Measurements from ENCODE around the gene TPCN1.

TPCN1 gene

GRCh38 chr12:113330505-113330904 is 109.2 kb downstream of the TPCN1 start:
- no peaks in the 10 kb centered on the region for H3K27me3 ChIP-seq (ENCODE audit: control insufficient read depth in 2 of 2, insufficient read depth in 2 of 2, low read length in 2 of 2)
- H3K4me1 ChIP-seq (ENCODE audit: control insufficient read depth in 2 of 2, insufficient read depth in 2 of 2, low read length in 2 of 2): peaks cover 9 to 16% of the 10 kb centered on the region in 2 donors
- H3K4me3 ChIP-seq (ENCODE audit: low read length in 2 of 2): no peak overlapping the region
- H3K27ac ChIP-seq (ENCODE audit: low read depth in 2 of 2, low read length in 2 of 2): no peak overlapping the region
- H3K9me3 ChIP-seq (ENCODE audit: control insufficient read depth in 2 of 2, low read length in 2 of 2): no peaks in the 10 kb centered on the region
- H3K36me3 ChIP-seq (ENCODE audit: control insufficient read depth in 2 of 2, insufficient read depth in 2 of 2, low read length in 2 of 2): peaks cover 21 to 22% of the 10 kb centered on the region in 2 donors
- H3K9ac ChIP-seq (ENCODE audit: low read depth in 1 of 2, low read length in 2 of 2): no peak overlapping the region

GRCh38 chr12:113332688-113333417 is 111.6 kb downstream of the TPCN1 start:
- peaks cover 9 to 14% of the 10 kb centered on the region in 2 donors for H3K4me1 ChIP-seq (ENCODE audit: control insufficient read depth in 2 of 2, insufficient read depth in 2 of 2, low read length in 2 of 2)

GRCh38 chr12:113333418-113333750 is 112.1 kb downstream of the TPCN1 start:
- peaks cover 21 to 22% of the 10 kb centered on the region in 2 donors for H3K36me3 ChIP-seq (ENCODE audit: control insufficient read depth in 2 of 2, insufficient read depth in 2 of 2, low read length in 2 of 2)
- peak overlapping the region; percentile 1 to 9 for H3K27ac ChIP-seq (ENCODE audit: low read depth in 2 of 2, low read length in 2 of 2)
- peaks cover 9 to 14% of the 10 kb centered on the region in 2 donors for H3K4me1 ChIP-seq (ENCODE audit: control insufficient read depth in 2 of 2, insufficient read depth in 2 of 2, low read length in 2 of 2)
- H3K27me3 ChIP-seq (ENCODE audit: control insufficient read depth in 2 of 2, insufficient read depth in 2 of 2, low read length in 2 of 2): no peaks in the 10 kb centered on the region
- H3K9me3 ChIP-seq (ENCODE audit: control insufficient read depth in 2 of 2, low read length in 2 of 2): no peaks in the 10 kb centered on the region
- peak overlapping the region; percentile 28 to 84 for H3K4me3 ChIP-seq (ENCODE audit: low read length in 2 of 2)
- peak overlapping the region; percentile 91 to 94 for H3K9ac ChIP-seq (ENCODE audit: low read depth in 1 of 2, low read length in 2 of 2)

More at GRCh38 chr12:113332688-113333417, 111.6 kb downstream of the TPCN1 start:
- Histone ChIP-seq H3K9me3 (ENCODE audit: control insufficient read depth in 2 of 2, low read length in 2 of 2) (no peaks in the 10 kb centered on the region), H3K27ac (ENCODE audit: low read depth in 2 of 2, low read length in 2 of 2) (peak overlapping the region; percentile 1 to 9), H3K9ac (ENCODE audit: low read depth in 1 of 2, low read length in 2 of 2) (no peak overlapping the region), H3K36me3 (ENCODE audit: control insufficient read depth in 2 of 2, insufficient read depth in 2 of 2, low read length in 2 of 2) (peaks cover 21 to 22% of the 10 kb centered on the region in 2 donors), H3K27me3 (ENCODE audit: control insufficient read depth in 2 of 2, insufficient read depth in 2 of 2, low read length in 2 of 2) (no peaks in the 10 kb centered on the region), H3K4me3 (ENCODE audit: low read length in 2 of 2) (peak overlapping the region; percentile 28 to 60)

- Histone ChIP-seq H3K27me3 (ENCODE audit: control insufficient read depth in 2 of 2, insufficient read depth in 2 of 2, low read length in 2 of 2) (no peaks in the 10 kb centered on the region), H3K4me3 (ENCODE audit: low read length in 2 of 2) (peak overlapping the region; percentile 84 to 98), H3K4me1 (ENCODE audit: control insufficient read depth in 2 of 2, insufficient read depth in 2 of 2, low read length in 2 of 2) (peaks cover 9 to 14% of the 10 kb centered on the region in 2 donors), H3K9ac (ENCODE audit: low read depth in 1 of 2, low read length in 2 of 2) (peak overlapping the region; percentile 91 to 94), H3K27ac (ENCODE audit: low read depth in 2 of 2, low read length in 2 of 2) (peak overlapping the region; percentile 75 to 82), H3K9me3 (ENCODE audit: control insufficient read depth in 2 of 2, low read length in 2 of 2) (no peaks in the 10 kb centered on the region), H3K36me3 (ENCODE audit: control insufficient read depth in 2 of 2, insufficient read depth in 2 of 2, low read length in 2 of 2) (peaks cover 21 to 22% of the 10 kb centered on the region in 2 donors)
These were observed 112.9 kb downstream of the TPCN1 start for GRCh38 chr12:113333877-113334785.

- peaks cover 15% of the 10 kb centered on the region in 2 donors for H3K36me3 ChIP-seq (ENCODE audit: control insufficient read depth in 2 of 2, insufficient read depth in 2 of 2, low read length in 2 of 2)
- peak within 1 kb of the TSS; percentile 91 to 94 for H3K9ac ChIP-seq (ENCODE audit: low read depth in 1 of 2, low read length in 2 of 2)
- no peaks in the 10 kb centered on the region for H3K9me3 ChIP-seq (ENCODE audit: control insufficient read depth in 2 of 2, low read length in 2 of 2)
- peak within 1 kb of the TSS; percentile 84 to 98 for H3K4me3 ChIP-seq (ENCODE audit: low read length in 2 of 2)
- H3K27ac ChIP-seq (ENCODE audit: low read depth in 2 of 2, low read length in 2 of 2): peak within 1 kb of the TSS; percentile 75 to 82
- peaks cover 9 to 14% of the 10 kb centered on the region in 2 donors for H3K4me1 ChIP-seq (ENCODE audit: control insufficient read depth in 2 of 2, insufficient read depth in 2 of 2, low read length in 2 of 2)
- H3K27me3 ChIP-seq (ENCODE audit: control insufficient read depth in 2 of 2, insufficient read depth in 2 of 2, low read length in 2 of 2): no peaks in the 10 kb centered on the region
These were observed 113.7 kb downstream of the TPCN1 start, which contains the start of gene SLC8B1 for GRCh38 chr12:113334786-113335539. SLC8B1 (minus strand) TSS chr12:113335109; CDS start chr12:113332878, 2,231 bp downstream.

GRCh38 chr12:113339540-113339939 is 118.3 kb downstream of the TPCN1 start:
- Histone ChIP-seq H3K9ac (ENCODE audit: low read depth in 1 of 2, low read length in 2 of 2) (no peak overlapping the region), H3K36me3 (ENCODE audit: control insufficient read depth in 2 of 2, insufficient read depth in 2 of 2, low read length in 2 of 2) (no peaks in the 10 kb centered on the region), H3K4me3 (ENCODE audit: low read length in 2 of 2) (no peak overlapping the region), H3K27ac (ENCODE audit: low read depth in 2 of 2, low read length in 2 of 2) (no peak overlapping the region), H3K4me1 (ENCODE audit: control insufficient read depth in 2 of 2, insufficient read depth in 2 of 2, low read length in 2 of 2) (peaks cover 0 to 7% of the 10 kb centered on the region in 2 donors), H3K9me3 (ENCODE audit: control insufficient read depth in 2 of 2, low read length in 2 of 2) (no peaks in the 10 kb centered on the region), H3K27me3 (ENCODE audit: control insufficient read depth in 2 of 2, insufficient read depth in 2 of 2, low read length in 2 of 2) (no peaks in the 10 kb centered on the region)

GRCh38 chr12:113340061-113340460 is 118.8 kb downstream of the TPCN1 start:
- Histone ChIP-seq H3K27ac (ENCODE audit: low read depth in 2 of 2, low read length in 2 of 2) (no peak overlapping the region), H3K9me3 (ENCODE audit: control insufficient read depth in 2 of 2, low read length in 2 of 2) (no peaks in the 10 kb centered on the region)

GRCh38 chr12:113341535-113341934 is 120.3 kb downstream of the TPCN1 start:
- Histone ChIP-seq H3K27me3 (ENCODE audit: control insufficient read depth in 2 of 2, insufficient read depth in 2 of 2, low read length in 2 of 2) (no peaks in the 10 kb centered on the region), H3K4me1 (ENCODE audit: control insufficient read depth in 2 of 2, insufficient read depth in 2 of 2, low read length in 2 of 2) (no peaks in the 10 kb centered on the region), H3K9ac (ENCODE audit: low read depth in 1 of 2, low read length in 2 of 2) (no peak overlapping the region), H3K27ac (ENCODE audit: low read depth in 2 of 2, low read length in 2 of 2) (no peak overlapping the region), H3K9me3 (ENCODE audit: control insufficient read depth in 2 of 2, low read length in 2 of 2) (no peaks in the 10 kb centered on the region), H3K4me3 (ENCODE audit: low read length in 2 of 2) (no peak overlapping the region), H3K36me3 (ENCODE audit: control insufficient read depth in 2 of 2, insufficient read depth in 2 of 2, low read length in 2 of 2) (no peaks in the 10 kb centered on the region)

More at GRCh38 chr12:113340061-113340460, 118.8 kb downstream of the TPCN1 start:
- no peaks in the 10 kb centered on the region for H3K36me3 ChIP-seq (ENCODE audit: control insufficient read depth in 2 of 2, insufficient read depth in 2 of 2, low read length in 2 of 2)
- H3K9ac ChIP-seq (ENCODE audit: low read depth in 1 of 2, low read length in 2 of 2): no peak overlapping the region
- H3K27me3 ChIP-seq (ENCODE audit: control insufficient read depth in 2 of 2, insufficient read depth in 2 of 2, low read length in 2 of 2): no peaks in the 10 kb centered on the region
- H3K4me1 ChIP-seq (ENCODE audit: control insufficient read depth in 2 of 2, insufficient read depth in 2 of 2, low read length in 2 of 2): peaks cover 0 to 5% of the 10 kb centered on the region in 2 donors
- no peak overlapping the region for H3K4me3 ChIP-seq (ENCODE audit: low read length in 2 of 2)

DNA sequence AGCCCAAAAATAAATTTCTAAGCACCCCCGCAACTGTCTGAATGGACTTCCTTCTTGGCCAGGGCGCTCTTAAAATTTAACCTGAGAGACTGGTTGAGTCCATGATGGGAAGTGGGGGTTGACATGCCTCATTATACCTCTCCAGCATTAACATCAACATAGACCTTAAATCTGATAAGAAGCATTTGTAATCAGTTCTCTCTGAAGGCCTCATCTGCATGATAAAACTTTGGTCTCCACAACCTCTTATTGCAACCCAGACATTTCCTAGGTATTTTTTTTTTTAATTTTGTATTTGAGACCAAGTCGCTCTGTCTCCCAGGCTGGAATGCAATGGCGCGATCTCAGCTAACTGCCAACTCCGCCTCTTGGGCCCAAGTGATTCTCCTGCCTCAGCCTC is 124.1 kb downstream of the TPCN1 start:
- no peak overlapping the region for H3K4me3 ChIP-seq (ENCODE audit: low read length in 2 of 2)
- H3K36me3 ChIP-seq (ENCODE audit: control insufficient read depth in 2 of 2, insufficient read depth in 2 of 2, low read length in 2 of 2): no peaks in the 10 kb centered on the region
- no peak overlapping the region for H3K27ac ChIP-seq (ENCODE audit: low read depth in 2 of 2, low read length in 2 of 2)
- no peaks in the 10 kb centered on the region for H3K27me3 ChIP-seq (ENCODE audit: control insufficient read depth in 2 of 2, insufficient read depth in 2 of 2, low read length in 2 of 2)
- H3K4me1 ChIP-seq (ENCODE audit: control insufficient read depth in 2 of 2, insufficient read depth in 2 of 2, low read length in 2 of 2): no peaks in the 10 kb centered on the region
- no peak overlapping the region for H3K9ac ChIP-seq (ENCODE audit: low read depth in 1 of 2, low read length in 2 of 2)
- H3K9me3 ChIP-seq (ENCODE audit: control insufficient read depth in 2 of 2, low read length in 2 of 2): no peaks in the 10 kb centered on the region

Data from mucosa of rectum (tissue), 2 donors.